HG03460 (cell line): Measurements from ENCODE around the gene MUSK.

Experiments used
- ATAC-seq: cut with Tn5 transposase; IDR thresholded peaks from one replicate; pipeline ENCODE4 v1.9.1; 2021; ENCODE audit not compliant: unreplicated experiment

The MUSK gene

DNA sequence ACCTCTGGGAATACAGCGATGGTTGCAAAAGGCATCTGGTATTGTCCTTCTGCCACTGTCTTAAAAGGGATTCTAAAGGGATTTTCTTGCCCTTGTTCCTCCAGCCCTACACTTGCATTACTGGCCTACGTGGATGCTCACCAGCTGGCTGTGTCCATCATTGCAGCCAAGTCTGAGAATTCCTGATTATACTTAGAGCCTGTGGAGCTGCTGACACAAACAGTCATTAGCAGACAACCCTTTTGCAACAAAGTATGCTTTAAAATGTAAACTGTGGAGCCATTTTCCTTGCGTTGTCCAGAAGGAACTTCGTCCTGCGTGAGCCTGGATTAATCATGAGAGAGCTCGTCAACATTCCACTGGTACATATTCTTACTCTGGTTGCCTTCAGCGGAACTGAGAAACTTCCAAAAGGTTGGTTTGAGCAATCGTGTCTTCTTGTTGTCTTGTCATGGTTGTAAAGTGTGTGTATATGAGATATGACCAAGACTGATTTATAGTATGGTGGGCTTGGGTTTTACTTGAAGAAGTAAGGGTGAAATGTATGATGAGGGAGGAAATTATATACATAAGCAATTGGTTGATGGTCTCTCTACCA, at the start of gene MUSK:
Gene MUSK, plus strand, starts transcription at position 222 of the 598 bp plus-strand sequence. Its CDS starts 114 bp downstream, at position 336.
- ATAC-seq = no peak

DNA sequence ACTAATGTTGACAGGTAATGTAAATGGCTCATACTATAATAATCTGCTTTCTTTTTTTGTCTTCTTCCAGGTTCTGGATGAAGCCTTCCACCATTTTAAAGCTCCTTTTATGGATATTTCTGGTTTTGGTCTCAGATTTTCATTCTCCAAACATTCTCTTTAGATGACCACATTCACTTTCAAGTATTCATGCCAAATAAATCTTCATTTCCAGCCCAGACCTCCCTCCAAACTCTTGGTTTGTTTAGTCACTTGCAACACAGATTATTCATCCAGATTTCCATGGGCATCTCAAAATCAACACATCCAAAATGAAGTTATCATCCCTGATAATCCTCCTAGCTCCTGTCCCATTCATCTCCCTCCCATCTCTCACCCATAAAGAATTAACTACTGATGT, 48.8 kb upstream of the MUSK start:
- no peak for ATAC-seq

DNA sequence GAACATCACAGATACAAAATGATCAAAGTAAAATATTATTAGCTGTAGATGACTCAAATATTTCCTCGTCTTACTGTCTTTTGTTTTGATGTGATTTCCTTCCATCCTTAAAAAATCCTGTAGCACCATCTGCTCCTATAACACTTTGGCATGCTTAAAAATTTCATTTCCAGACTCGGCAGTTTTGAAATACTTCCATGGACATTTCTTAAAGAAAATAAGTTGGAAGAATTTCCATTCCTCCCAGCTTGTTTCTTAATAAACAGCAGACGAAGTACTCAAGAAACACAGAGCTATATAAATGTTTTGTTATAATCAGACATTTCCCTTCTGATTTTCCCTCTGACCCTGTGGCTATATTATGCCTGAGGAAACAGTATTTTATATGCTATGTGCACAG, 47.9 kb upstream of the MUSK start:
- ATAC-seq = no peak

DNA sequence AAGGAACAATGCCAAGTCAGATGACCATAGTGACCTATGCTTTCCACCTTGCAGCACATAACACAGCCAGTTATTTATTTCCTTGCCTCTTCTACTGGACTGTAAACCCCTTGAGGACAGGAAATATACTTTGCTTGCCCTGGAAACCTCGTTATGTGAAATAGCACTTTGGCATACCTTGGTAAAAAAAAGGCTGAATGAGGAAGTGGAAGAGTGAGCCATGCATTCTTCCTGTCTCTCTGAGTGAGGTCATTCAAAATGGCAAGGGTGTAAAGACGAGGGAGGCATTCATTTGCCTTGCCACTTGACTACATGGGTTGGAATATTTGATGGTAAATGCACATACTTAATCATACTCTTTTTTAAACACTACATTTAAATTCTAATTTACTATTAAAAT, 46.2 kb upstream of the MUSK start:
- ATAC-seq = no peak

DNA sequence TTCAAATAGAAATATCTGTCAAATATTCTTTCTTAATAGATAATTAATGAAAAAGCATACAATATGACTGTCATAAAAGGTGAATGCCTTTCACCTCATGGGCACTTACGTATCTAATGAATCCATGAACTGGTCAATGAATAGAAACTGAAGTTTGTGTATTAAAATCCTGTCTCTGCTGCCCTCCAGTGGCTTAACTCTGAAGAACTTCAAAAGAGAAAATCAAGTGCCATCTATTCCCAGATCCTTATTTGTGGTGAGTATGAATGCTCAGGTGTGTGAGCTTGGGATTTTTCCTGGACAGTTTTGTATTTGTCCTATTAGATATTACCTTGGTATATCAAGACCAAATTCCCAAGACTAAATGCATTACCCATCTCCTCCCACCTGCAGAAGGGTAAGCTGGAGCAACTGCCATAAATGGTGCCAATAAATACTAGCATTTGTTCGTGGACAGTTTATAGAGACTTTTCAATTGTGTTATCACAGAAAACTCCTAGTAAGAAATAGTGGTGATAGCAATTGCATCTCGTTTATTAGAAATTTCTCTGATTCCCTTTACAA, 45.0 kb upstream of the MUSK start:
- ATAC-seq = no peak

DNA sequence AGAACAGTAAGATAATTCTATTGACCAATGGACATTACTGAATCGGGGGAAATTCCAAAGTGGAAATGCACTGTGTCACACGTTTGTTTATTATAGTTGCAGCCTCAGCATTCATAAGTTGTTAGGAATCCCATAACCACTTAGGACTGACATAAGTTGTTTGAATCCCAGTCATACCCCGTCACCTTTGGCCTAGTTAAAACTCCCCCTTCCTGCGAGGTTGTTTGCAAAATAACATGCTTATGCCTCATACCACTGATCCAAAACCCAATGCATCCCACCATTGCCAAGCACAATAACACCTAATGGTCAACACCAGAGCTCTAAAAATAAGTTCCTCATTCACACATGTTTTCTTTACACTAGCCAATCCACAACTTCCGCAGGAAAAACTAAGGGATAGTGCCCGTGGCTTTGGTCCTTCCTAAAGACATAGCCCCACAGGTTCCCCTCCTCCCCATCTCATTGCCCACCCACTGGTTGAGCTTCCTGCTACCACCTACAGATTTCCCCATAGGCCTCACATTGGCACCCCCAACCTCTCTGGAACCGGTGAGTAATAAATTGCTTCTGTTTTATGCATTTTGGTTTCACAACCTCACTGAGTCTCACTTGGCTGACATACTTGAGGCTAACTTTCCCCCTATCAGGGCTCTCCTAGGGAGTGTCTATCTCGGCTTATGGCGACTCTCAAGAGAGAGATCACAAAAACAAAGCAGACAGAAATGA, 42.3 kb upstream of the MUSK start:
- peak; percentile 98 for ATAC-seq

DNA sequence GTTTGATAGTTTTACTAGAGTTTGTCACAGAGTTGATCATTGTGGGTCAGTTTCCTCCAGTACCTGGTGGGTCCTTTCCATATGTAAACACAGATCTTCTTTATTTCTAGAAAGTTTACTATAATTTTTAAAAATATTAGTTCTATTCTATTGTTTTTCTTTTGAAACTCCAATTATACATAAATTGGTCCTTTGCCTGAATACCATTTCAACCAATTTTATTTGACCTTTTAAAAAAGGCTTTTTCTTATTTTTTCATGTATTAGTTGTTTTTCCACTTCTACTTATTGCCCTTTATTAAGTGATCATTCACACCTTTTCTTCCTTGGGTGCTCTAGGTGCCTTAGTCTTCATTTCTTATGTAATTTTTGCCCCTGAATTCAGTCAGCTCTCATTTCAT, 33.0 kb upstream of the MUSK start:
- no peak for ATAC-seq

DNA sequence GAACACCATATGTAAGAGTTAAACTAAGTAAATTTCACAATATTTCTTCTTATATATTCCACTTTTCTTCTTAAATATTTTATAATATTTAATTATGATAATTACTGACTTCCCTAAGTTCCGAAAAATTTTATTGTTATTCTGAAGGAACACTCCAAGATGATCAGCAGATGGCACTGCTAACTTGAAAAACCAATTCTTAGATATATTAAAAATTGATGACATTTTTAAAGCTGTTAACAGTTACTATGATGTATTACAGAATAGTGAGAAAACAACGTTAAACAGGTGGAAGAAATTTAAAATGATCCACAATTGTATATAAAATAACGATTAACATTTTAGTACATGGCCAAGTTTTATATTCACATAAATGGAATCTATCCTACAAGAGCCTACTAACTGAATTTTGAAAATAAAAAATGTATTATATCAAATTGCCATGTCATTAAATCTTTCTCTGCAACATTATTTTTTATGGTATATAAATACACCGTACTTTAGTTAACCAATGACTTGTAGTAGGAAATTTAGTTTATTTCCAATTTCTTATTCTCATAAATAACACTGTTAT, 30.1 kb upstream of the MUSK start:
- no peak for ATAC-seq

DNA sequence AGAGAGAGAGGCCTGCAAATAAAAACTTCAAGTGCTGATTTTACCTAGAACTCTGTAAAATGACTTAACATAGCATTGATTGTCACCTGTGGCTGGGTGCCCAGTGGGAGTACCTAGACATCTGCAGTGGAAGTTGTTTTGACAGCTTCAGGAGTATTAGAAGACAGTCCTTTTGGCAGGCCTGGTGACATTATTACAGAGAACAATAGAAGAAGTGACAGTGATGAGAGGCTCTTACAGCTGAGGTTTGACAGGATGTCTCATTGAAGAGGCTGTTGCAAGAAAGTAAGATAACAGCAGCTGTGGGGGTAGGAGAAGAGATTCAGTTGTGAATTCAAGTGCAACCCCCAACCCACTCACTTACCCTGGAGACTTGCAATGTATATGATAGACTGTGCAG, 27.9 kb upstream of the MUSK start:
- ATAC-seq = no peak

DNA sequence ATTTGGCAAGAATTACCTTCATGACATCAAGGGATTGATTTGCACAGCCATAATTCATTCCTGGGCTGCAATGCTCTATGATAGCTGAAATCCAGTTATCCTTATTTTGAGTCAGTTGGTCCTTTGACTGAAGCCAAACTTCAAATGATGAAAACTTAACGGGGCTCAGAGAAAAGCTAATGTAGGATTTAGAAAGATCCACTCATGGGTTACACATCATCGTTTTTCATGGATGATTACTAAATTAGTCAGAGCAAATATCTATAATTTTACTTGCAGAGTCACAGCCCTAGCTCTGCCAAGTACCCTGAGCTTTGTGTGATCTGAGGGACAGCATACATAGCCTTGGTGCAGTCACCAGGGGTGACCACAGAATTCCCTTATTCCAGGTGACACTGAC, 27.3 kb upstream of the MUSK start:
- ATAC-seq = no peak

DNA sequence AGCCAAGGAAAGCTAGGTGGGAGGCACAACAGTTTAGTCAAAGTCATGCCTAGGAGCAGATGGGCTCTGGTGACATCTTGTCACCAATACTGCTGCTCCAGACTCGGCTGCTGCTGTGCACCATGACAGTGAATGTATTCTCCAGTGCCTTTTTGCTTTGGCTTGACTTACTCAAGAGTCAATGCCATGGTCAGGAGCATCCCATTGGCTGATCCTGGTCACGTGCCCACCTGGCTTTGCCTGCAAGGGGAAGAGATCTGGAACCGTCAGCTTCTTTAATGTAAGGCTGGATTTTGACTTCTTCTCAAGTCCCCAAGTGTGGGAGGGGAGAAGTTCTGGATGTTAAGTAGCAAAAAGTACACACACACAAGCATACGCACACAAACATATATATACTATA, 19.9 kb upstream of the MUSK start:
- no peak for ATAC-seq

DNA sequence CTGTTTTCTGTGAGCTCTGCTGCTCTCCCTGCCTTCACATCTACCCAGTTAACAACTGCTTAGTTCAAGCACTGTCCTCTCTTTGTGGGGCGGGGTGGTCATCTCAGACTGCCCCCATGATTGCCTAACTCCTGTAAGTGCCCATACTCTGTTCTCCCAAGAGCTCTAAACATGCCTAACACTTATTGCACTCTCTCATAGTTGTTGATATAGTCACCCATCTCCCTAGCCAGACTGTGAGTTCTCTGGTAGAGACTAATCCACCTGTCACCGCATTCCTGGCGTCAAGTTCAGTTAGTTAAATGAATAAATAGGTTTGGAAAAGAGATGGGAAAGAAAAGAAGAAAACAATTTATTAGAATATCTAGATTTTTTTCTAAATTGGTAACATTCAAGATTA, 18.3 kb upstream of the MUSK start:
- ATAC-seq = no peak

DNA sequence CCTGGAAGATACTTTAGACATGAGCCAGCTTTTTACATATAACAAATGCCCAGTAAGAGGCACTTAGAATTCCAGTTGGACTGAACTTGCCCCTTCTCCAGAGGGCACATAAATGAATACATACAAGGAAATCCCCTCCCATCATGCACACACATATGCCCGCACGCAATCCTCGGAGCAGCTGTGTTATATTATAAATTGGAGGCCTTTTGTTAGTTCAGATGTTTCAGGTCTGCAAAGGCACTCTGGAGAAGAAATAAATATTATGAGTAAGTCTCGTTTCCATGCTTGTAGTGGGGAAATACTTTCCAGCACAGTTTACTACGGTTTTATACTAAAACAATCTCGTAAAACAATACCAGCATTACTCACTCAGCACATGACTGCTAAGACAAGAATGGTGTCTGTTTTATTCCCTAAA, 17.6 kb upstream of the MUSK start:
- no peak for ATAC-seq

DNA sequence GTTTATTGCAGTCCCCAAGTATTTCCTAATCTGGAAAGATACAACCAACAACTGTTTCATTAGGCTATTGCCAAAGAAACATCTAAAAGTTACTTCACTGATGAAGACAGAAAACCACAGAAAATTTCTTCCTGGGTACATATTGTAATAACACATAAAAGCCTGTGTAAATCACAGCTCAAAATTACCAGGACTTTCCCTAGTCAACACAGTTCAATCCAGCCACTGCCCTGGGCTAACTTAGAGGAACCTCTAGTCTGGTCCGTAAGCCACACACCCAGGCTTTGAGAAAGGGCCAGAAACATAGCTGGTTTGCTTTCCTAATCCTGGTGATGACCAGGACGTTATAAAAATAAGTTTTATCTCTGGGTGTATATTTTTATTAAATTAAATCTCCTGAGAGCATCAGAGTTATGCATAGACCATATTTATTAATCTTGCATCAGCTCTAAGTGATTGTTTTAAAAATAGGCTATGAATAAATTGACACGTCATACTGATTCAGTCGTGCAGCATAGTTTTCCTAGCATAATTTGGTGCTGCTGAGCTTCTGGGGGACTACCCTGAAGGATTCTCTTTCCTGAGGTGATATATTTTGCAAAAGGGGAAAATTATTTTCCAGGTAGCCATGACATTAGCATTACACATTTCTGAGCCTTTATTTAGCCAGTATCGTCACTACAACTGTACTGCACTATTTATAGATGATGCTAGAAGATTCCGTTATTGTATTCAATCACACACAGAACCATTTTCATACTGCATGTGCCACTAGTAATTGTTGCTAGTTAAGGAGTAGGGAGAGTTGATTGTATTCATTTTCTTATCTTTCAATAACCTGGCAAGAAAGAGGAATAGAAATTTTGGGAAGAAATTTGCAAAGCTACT, 12.6 kb upstream of the MUSK start:
- ATAC-seq = no peak

DNA sequence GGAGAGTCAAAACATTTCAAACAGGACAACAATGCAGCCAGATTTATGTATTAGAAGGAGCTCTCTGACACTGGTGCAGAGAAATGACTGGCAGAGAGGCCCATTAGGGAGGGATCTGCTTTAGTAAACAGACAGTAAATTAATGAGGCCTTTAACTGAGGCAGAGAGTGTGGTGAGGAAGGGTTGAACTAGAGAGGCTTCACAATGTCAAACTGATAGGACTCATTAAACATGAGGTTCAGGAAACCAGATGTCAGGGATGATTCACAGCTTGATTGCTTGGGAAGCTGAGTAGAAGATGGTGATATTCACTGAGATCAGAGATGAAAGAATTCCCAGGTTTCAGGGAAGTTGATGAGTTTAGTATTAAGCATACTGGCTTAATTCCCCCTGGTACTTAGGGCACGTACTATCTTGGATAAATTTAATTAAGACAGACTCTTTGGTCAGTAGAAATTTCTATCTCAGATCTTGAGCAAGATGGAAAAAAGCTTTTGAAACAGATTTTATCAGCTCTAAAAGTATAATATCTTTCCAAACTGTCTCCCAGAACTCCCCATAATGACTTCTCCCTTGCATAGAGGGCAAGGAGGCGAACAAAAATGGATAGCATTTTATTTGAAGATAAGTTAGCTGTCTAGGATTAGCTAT, 8.6 kb upstream of the MUSK start:
- ATAC-seq = no peak

DNA sequence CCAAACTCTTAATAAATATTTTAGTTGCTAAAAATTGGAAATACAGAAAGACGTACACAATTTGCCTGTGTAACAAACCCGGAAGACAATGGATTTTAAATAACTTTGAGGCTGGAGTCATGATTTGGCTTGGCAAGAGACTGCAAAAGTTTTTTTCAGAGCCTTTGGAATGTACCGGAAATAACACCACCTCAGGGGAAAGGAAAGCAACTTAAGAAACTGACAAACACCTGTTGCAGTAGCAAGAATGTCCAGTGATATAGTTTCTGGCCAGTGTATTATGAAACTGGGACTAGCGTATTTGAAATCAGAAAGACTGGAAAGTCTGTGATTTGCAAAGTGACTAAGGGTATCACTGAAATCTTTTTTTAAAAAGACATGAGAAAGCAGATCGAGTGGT, 842 bp downstream of the MUSK start:
- ATAC-seq = no peak

DNA sequence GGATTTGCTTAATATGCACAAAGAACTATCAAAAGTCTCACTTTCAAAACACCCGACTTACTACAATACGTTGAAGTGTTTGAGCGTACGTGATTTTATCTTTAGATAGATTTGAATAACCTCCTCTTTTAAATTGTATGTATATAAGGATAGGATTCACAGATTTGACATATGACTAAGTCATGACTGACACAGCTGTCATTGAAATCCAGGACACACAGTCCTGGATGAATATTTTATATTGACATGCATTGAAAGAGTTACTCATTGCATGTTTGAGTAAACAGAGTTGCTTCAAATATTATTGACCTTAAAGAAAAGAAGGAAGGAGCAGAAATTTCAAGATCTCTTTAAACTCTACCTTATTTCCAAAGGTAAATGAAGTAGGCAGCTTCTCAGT, 3.3 kb downstream of the MUSK start:
- ATAC-seq = no peak

DNA sequence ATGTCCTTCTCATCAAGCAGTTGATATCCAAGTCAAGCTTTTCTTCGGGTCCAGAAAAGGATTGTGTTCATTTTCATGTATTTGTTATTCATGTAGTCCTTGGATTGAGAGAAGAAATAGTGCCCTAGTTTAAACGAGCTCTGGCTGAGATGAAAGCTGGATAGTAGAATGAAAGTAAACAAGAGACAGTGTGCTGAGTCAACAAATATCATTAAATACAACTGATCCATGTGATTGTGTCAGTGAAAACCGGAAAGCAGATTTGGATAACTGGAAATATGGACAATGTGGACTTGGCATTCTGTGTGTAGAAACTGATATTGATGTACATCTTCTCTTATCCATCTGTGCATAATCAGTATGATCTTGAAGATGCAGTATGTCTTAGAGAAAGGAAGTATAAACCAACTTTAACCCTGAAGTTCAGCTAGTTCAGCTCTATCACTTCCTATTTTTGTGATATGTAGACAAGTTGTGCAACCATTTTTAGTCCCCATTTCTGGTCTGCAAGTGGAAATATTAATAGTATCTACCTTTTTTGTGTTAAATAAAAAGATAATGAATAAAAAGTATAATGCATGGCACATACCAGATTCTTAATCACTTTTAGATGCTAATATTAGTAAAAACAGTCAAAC, 4.4 kb downstream of the MUSK start:
- no peak for ATAC-seq

DNA sequence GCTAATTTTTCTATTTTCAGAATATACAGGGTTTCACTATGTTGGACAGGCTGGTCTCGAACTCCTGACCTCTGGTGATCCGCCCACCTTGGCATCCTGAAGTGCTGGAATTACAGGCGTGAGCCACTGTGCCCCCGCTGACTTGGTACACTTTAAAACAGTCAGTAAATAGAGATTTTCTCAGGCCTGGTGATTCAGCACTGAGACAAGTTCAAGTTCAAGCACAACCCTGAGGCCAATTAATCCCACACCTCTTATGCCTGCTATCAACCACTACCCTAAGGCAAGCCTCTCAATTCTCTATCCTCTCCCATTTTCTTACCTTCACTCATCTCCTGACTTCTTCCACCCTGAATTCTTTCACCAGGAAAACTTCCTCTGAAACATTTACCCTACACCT, 18.9 kb downstream of the MUSK start:
- ATAC-seq = no peak

DNA sequence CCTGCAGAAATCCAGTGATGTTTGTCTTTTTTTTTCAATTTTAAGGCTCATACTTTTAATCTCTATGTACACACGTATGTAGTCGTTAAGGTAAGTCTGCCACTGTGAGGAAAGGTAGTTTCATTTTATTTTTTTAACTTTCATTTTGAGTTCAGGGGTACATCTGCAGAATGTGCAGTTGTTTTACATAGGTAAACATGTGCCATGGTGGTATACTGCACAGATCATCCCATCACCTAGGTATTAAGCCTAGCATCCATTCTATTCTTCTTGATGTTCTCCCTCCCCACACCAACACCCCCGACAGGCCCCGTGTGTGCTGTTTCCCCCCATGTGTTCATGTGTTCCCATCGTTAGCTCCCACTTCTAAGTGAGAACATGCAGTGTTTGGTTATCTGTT, 19.7 kb downstream of the MUSK start:
- no peak for ATAC-seq
